ENCODE data around the gene STAT4.

STAT4 gene

DNA sequence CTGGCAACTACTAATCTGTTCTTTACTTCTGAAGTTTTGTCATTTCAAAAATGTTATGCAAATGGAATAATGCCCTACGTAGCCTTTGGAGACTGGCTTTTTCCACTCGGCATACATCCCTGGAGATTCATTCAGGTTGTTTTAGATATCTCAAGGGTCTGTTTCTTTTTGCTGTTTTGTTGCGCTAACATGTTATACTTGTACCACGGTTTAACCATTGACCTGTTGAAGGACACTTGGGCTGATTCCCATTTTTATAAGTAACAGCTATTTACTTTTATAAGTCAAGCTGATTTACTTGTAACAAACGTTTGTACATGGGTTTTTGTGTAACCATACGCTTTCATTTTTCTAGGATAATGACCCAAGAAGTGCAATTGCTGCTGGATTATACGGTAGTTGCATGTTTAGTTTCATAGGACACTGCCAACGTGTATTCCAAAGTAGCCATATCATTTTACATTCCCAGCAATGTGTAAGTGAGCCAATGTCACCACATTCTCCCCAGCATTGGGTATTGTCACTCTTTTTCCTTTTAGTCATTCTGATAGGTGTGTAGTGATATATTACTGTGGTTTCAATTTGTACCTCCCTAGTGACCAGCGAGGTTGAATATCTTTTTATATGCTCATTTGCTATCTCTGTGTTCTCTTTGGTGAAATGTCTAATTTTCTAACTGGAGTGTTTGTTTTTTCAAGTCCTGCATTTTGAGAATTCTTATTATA is 36.5 kb upstream of the STAT4 start:
- no peaks in the 10 kb centered on the region for H3K27me3 ChIP-seq (ENCODE audit: control insufficient read depth in 1 of 2, insufficient read depth in 2 of 2, low read length in 2 of 2)
- no peaks in the 10 kb centered on the region for H3K4me1 ChIP-seq (ENCODE audit: control insufficient read depth in 1 of 2, insufficient read depth in 2 of 2, low read length in 2 of 2)
- no peak overlapping the region for H3K9ac ChIP-seq (ENCODE audit: low read depth in 1 of 2, low read length in 2 of 2)
- no peaks in the 10 kb centered on the region for H3K36me3 ChIP-seq (ENCODE audit: control insufficient read depth in 1 of 2, insufficient read depth in 2 of 2, low read length in 2 of 2)
- no peak overlapping the region for H3K27ac ChIP-seq (ENCODE audit: low read depth, low read length)
- H3K9me3 ChIP-seq (ENCODE audit: control insufficient read depth in 1 of 2, low read length in 2 of 2) = no peaks in the 10 kb centered on the region
- no peak overlapping the region for H3K4me3 ChIP-seq (ENCODE audit: low read depth in 1 of 2, low read length in 2 of 2)

DNA sequence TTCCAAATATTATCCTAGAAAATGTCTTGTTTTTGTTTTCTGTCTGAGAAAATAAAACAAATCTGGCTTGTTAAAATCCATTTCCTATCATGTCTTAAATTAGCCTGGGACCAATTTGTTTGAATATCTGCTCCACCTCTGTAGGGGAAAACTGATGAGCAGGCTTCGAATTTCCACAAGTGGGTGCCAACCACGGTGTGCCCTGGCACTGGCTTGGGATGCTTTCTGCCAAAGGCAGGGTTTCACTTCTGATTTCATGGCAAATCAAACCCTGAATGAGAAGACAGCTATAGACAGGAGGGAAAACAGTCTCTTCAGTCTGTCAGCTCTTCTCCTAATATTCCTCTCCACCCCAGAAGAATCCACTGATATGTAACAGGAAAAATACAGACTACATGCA is 33.7 kb upstream of the STAT4 start:
- no peak overlapping the region for H3K9ac ChIP-seq (ENCODE audit: low read depth in 1 of 2, low read length in 2 of 2)
- H3K27ac ChIP-seq (ENCODE audit: low read depth, low read length) = no peak overlapping the region
- no peak overlapping the region for H3K4me3 ChIP-seq (ENCODE audit: low read depth in 1 of 2, low read length in 2 of 2)
- H3K9me3 ChIP-seq (ENCODE audit: control insufficient read depth in 1 of 2, low read length in 2 of 2) = no peaks in the 10 kb centered on the region
- H3K27me3 ChIP-seq (ENCODE audit: control insufficient read depth in 1 of 2, insufficient read depth in 2 of 2, low read length in 2 of 2) = no peaks in the 10 kb centered on the region
- no peaks in the 10 kb centered on the region for H3K4me1 ChIP-seq (ENCODE audit: control insufficient read depth in 1 of 2, insufficient read depth in 2 of 2, low read length in 2 of 2)
- no peaks in the 10 kb centered on the region for H3K36me3 ChIP-seq (ENCODE audit: control insufficient read depth in 1 of 2, insufficient read depth in 2 of 2, low read length in 2 of 2)

DNA sequence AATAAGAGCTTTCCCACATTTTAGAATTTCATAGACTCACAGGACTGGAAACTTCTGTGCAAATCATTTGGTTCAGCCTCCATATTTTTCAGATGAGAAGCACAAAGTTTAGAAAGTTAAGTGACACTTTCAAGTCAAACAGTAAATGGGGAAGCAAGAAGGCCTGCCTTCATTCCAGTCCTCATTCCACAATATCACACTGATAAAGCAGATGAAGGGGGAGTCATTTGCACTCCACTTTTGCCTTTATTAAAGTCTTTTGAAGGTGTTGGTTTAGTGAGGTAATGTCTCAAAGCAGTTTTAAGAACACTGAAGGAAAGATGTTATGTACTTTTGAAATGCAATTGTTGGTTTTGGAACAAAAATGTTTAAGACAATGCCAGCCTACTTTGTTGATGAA is 32.7 kb upstream of the STAT4 start:
- H3K27me3 ChIP-seq (ENCODE audit: control insufficient read depth in 1 of 2, insufficient read depth in 2 of 2, low read length in 2 of 2) = no peaks in the 10 kb centered on the region
- no peak overlapping the region for H3K27ac ChIP-seq (ENCODE audit: low read depth, low read length)
- peaks cover 0 to 2% of the 10 kb centered on the region in 2 donors for H3K4me1 ChIP-seq (ENCODE audit: control insufficient read depth in 1 of 2, insufficient read depth in 2 of 2, low read length in 2 of 2)
- no peak overlapping the region for H3K9ac ChIP-seq (ENCODE audit: low read depth in 1 of 2, low read length in 2 of 2)
- no peaks in the 10 kb centered on the region for H3K9me3 ChIP-seq (ENCODE audit: control insufficient read depth in 1 of 2, low read length in 2 of 2)
- H3K36me3 ChIP-seq (ENCODE audit: control insufficient read depth in 1 of 2, insufficient read depth in 2 of 2, low read length in 2 of 2) = no peaks in the 10 kb centered on the region
- H3K4me3 ChIP-seq (ENCODE audit: low read depth in 1 of 2, low read length in 2 of 2) = no peak overlapping the region

DNA sequence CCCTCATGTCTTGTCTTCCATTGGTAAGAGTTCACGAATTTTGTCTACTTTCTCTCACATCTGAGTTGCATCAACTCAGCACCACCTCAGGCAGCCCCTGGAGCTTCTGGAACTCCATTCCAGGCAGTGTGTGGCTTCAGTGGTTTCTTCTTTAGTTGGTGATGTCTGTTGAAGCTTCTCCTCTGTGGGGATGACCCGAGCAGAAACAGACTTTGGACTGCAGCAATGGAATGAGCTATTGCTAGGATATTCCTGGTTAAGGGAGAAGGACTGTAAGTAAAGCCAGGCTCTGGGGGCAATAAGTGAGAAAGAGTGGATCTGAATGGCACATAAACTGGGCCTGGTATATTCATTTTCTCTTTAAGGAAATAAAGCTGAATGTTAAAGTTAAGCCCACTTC is 32.3 kb upstream of the STAT4 start:
- H3K4me3 ChIP-seq (ENCODE audit: low read depth in 1 of 2, low read length in 2 of 2) = no peak overlapping the region
- no peaks in the 10 kb centered on the region for H3K9me3 ChIP-seq (ENCODE audit: control insufficient read depth in 1 of 2, low read length in 2 of 2)
- peaks cover 0 to 7% of the 10 kb centered on the region in 2 donors for H3K4me1 ChIP-seq (ENCODE audit: control insufficient read depth in 1 of 2, insufficient read depth in 2 of 2, low read length in 2 of 2)
- no peak overlapping the region for H3K27ac ChIP-seq (ENCODE audit: low read depth, low read length)
- H3K9ac ChIP-seq (ENCODE audit: low read depth in 1 of 2, low read length in 2 of 2) = no peak overlapping the region
- H3K36me3 ChIP-seq (ENCODE audit: control insufficient read depth in 1 of 2, insufficient read depth in 2 of 2, low read length in 2 of 2) = no peaks in the 10 kb centered on the region
- H3K27me3 ChIP-seq (ENCODE audit: control insufficient read depth in 1 of 2, insufficient read depth in 2 of 2, low read length in 2 of 2) = no peaks in the 10 kb centered on the region

DNA sequence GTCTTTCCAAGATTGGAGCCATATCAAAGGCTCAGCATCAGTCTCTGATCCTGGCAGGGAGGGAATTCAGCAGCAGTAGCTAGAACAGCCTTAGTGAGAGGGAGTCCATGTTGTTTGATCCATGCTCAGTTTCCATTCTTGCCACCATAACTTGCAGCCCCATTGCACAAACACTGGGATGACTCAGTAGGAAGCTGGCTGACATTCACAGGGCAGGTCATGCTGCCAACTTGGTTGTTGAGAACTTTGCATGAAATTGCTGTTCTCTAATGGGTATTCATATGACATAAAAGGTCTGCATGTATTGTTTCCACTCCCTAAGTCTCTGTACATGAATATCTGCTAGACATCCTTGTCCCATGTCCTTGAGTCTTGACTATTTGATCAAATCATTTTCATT is 29.9 kb upstream of the STAT4 start:
- Histone ChIP-seq H3K9ac (ENCODE audit: low read depth in 1 of 2, low read length in 2 of 2) (no peak overlapping the region), H3K27ac (ENCODE audit: low read depth, low read length) (no peak overlapping the region), H3K4me3 (ENCODE audit: low read depth in 1 of 2, low read length in 2 of 2) (no peak overlapping the region), H3K9me3 (ENCODE audit: control insufficient read depth in 1 of 2, low read length in 2 of 2) (no peaks in the 10 kb centered on the region), H3K4me1 (ENCODE audit: control insufficient read depth in 1 of 2, insufficient read depth in 2 of 2, low read length in 2 of 2) (peaks cover 10 to 25% of the 10 kb centered on the region in 2 donors), H3K36me3 (ENCODE audit: control insufficient read depth in 1 of 2, insufficient read depth in 2 of 2, low read length in 2 of 2) (no peaks in the 10 kb centered on the region), H3K27me3 (ENCODE audit: control insufficient read depth in 1 of 2, insufficient read depth in 2 of 2, low read length in 2 of 2) (no peaks in the 10 kb centered on the region)

DNA sequence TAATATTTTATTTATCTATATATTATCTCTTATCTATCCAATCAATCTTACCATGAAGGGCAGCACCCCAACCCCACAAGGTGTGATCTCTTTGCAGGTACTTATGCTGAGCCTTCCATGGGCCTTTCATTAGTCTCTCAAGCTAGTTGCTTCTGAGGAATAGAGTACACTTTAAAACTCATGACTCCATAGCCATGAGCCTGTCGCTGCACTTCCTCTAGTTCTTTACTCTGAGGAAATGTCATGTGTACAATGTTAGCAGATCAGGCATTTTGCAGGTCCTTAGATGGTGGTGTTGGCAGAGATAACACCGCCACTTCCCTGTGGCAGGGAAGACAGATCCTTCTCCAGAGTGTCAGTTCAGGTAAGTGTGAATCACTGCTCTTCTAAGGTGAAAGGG is 29.5 kb upstream of the STAT4 start:
- H3K4me1 ChIP-seq (ENCODE audit: control insufficient read depth in 1 of 2, insufficient read depth in 2 of 2, low read length in 2 of 2) = peaks cover 10 to 26% of the 10 kb centered on the region in 2 donors
- no peak overlapping the region for H3K4me3 ChIP-seq (ENCODE audit: low read depth in 1 of 2, low read length in 2 of 2)
- H3K36me3 ChIP-seq (ENCODE audit: control insufficient read depth in 1 of 2, insufficient read depth in 2 of 2, low read length in 2 of 2) = no peaks in the 10 kb centered on the region
- no peaks in the 10 kb centered on the region for H3K9me3 ChIP-seq (ENCODE audit: control insufficient read depth in 1 of 2, low read length in 2 of 2)
- no peak overlapping the region for H3K27ac ChIP-seq (ENCODE audit: low read depth, low read length)
- H3K27me3 ChIP-seq (ENCODE audit: control insufficient read depth in 1 of 2, insufficient read depth in 2 of 2, low read length in 2 of 2) = no peaks in the 10 kb centered on the region
- no peak overlapping the region for H3K9ac ChIP-seq (ENCODE audit: low read depth in 1 of 2, low read length in 2 of 2)

DNA sequence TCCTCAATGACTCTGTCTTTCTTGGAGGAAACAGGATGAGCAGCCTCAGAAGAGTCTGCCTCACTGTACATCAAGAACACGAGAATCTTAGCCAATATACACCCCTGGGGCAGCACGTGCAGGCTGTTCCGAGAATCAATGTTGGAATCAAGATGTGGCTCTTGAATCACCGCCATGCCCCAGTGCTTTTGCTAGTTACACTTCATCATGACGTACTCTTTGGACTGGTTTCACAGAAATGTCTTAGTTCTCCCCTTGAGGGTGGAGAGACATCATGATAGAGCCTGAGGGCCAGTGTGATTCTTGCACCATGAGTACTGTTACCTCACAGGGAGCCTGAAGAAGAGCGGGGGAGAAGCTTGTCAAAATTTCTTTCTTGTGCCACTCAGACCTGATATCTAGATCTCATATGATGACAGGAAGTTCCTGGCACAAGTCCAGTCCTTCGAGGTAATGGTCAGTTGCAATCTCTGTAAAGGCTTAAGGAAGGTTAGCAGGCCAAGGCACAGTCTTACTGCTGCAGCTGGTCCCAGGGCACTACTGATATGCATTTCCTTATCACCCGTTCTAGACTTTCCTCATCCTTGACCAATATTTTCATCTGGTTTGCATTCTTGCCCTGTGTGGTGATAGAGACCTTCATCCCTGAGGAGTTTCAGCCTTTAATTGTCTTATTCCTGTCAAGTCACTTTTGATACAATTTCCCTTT is 28.2 kb upstream of the STAT4 start:
- Histone ChIP-seq H3K27me3 (ENCODE audit: control insufficient read depth in 1 of 2, insufficient read depth in 2 of 2, low read length in 2 of 2) (no peaks in the 10 kb centered on the region), H3K27ac (ENCODE audit: low read depth, low read length) (no peak overlapping the region), H3K9ac (ENCODE audit: low read depth in 1 of 2, low read length in 2 of 2) (no peak overlapping the region), H3K4me1 (ENCODE audit: control insufficient read depth in 1 of 2, insufficient read depth in 2 of 2, low read length in 2 of 2) (peaks cover 10 to 26% of the 10 kb centered on the region in 2 donors), H3K9me3 (ENCODE audit: control insufficient read depth in 1 of 2, low read length in 2 of 2) (no peaks in the 10 kb centered on the region), H3K36me3 (ENCODE audit: control insufficient read depth in 1 of 2, insufficient read depth in 2 of 2, low read length in 2 of 2) (no peaks in the 10 kb centered on the region), H3K4me3 (ENCODE audit: low read depth in 1 of 2, low read length in 2 of 2) (no peak overlapping the region)

DNA sequence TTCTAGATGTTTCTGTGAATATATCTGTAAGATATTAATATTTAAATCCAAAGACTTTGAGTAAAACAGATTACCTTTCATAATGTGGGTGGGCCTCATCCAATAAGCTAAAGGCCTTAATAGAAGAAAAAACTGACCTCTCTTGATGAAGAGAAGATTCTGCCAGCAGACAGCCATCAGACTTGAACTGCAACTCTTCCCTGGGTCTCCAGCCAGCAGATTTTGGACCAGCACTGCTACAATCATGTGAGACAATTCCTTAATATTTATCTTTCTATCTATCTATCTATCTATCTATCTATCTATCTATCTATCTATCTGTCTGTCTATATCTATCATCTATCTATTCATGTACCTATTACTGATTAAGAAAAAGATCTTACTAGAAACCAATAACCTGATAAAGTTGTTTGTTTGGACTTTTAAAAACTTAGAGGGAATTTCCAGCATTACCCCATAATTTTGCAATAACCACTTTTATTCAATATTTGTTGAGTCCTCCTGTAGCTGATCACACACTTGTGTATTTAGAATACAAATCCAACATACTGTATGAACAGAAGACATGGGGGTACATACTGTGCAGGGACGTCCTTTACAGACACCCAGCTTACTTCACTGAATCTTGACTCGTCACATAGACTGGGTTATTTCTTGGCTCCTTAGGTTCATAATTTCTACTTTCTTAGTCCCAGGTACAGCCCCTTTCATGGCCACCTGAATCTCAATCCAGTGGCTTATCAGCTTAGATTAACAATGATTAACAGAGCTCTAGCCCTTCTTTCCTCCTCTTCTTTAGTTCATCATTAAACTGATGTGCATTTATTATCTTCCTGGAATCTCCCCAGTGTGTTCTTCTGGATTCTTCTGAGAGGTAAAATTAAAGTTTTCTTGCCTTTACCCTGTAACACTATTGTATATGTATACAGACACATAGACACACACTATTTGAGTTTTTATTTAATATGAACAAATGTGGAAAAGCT is 27.2 kb upstream of the STAT4 start:
- Histone ChIP-seq H3K36me3 (ENCODE audit: control insufficient read depth in 1 of 2, insufficient read depth in 2 of 2, low read length in 2 of 2) (no peaks in the 10 kb centered on the region), H3K9ac (ENCODE audit: low read depth in 1 of 2, low read length in 2 of 2) (no peak overlapping the region), H3K27me3 (ENCODE audit: control insufficient read depth in 1 of 2, insufficient read depth in 2 of 2, low read length in 2 of 2) (no peaks in the 10 kb centered on the region), H3K4me3 (ENCODE audit: low read depth in 1 of 2, low read length in 2 of 2) (no peak overlapping the region), H3K9me3 (ENCODE audit: control insufficient read depth in 1 of 2, low read length in 2 of 2) (no peaks in the 10 kb centered on the region), H3K4me1 (ENCODE audit: control insufficient read depth in 1 of 2, insufficient read depth in 2 of 2, low read length in 2 of 2) (peaks cover 10 to 26% of the 10 kb centered on the region in 2 donors), H3K27ac (ENCODE audit: low read depth, low read length) (no peak overlapping the region)

DNA sequence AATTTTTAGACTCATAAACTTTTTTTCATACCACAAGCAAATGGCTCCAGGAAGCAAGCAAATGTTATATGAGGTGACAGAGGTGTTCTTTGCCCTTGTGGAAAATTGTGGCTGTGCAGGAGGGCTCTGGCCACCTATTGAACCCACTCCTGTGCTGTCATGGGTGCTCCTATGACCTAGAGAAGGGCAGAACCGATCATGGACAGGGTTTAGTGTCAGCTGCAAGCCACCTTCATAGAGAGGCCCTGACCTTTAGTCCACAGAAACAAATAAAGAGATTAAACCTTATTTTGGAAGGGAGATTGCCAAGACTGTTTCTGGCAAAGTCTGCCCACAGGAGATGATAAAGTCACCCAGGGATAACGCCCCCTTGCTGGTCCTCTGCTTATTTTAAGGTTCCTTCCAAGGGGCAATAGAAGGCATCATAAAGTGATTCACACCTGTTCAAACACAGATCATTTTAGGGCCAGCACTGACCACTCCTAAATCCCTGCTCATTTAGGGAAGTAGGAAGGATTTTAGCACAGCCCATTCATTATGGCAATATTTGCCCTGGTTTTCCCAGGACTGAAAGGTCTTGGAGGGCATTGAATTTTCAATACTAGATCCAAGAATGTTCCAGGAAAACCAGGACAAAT is 26.1 kb upstream of the STAT4 start:
- H3K4me1 ChIP-seq (ENCODE audit: control insufficient read depth in 1 of 2, insufficient read depth in 2 of 2, low read length in 2 of 2) = peaks cover 10 to 26% of the 10 kb centered on the region in 2 donors
- no peaks in the 10 kb centered on the region for H3K27me3 ChIP-seq (ENCODE audit: control insufficient read depth in 1 of 2, insufficient read depth in 2 of 2, low read length in 2 of 2)
- no peaks in the 10 kb centered on the region for H3K36me3 ChIP-seq (ENCODE audit: control insufficient read depth in 1 of 2, insufficient read depth in 2 of 2, low read length in 2 of 2)
- H3K4me3 ChIP-seq (ENCODE audit: low read depth in 1 of 2, low read length in 2 of 2) = no peak overlapping the region
- H3K9ac ChIP-seq (ENCODE audit: low read depth in 1 of 2, low read length in 2 of 2) = no peak overlapping the region
- no peaks in the 10 kb centered on the region for H3K9me3 ChIP-seq (ENCODE audit: control insufficient read depth in 1 of 2, low read length in 2 of 2)
- no peak overlapping the region for H3K27ac ChIP-seq (ENCODE audit: low read depth, low read length)

Data from duodenal mucosa (tissue), 2 donors.